Mesothelial cell of epicardium (in vitro differentiated cells): Measurements from ENCODE around the gene FGF14. TPM values are rescaled to one million over a fixed set of nuclear protein-coding genes. Genes with fewer than 3 reads are reported as not detected.

Experiments used
- DNase-seq, 2 experiments: peaks; one replicate each; pipeline ENCODE4 v3.0.0; 2021; ENCODE audit warnings: low spot score in 2 of 2; ENCODE audit not compliant: unreplicated experiment in 2 of 2
- H3K27ac Mint-ChIP-seq: 2 replicates; pipeline ENCODE4 v1.8.0; 2021; ENCODE audit warnings: mixed read lengths
- H3K27me3 Mint-ChIP-seq: 2 replicates; pipeline ENCODE4 v1.8.0; 2021; ENCODE audit warnings: low read depth, mixed read lengths
- H3K36me3 Mint-ChIP-seq: 2 replicates; pipeline ENCODE4 v1.8.0; 2021; ENCODE audit warnings: mixed read lengths
- H3K4me1 Mint-ChIP-seq: 2 replicates; pipeline ENCODE4 v1.8.0; 2021; ENCODE audit warnings: mixed read lengths
- H3K4me3 Mint-ChIP-seq: 2 replicates; pipeline ENCODE4 v1.8.0; 2021; ENCODE audit warnings: mild to moderate bottlenecking, moderate library complexity, mixed read lengths
- H3K9me3 Mint-ChIP-seq: 2 replicates; pipeline ENCODE4 v1.8.0; 2021; ENCODE audit warnings: mixed read lengths
- total RNA-seq: library from RNA; stranded (reverse); gene quantifications from 3 replicates; pipeline ENCODE4 v1.2.1, GENCODE V29; 2021
- TF ChIP-seq, protein P1 (sequence below): fragments of 200-600 bp; sonication (generic); IDR thresholded peaks from one replicate; pipeline ENCODE4 v1.5.0; 2021; ENCODE audit warnings: antibody characterized with exemption; ENCODE audit not compliant: unreplicated experiment

The FGF14 gene
- total RNA-seq, 1 donor from 2014 or later = 0.02 TPM

DNA sequence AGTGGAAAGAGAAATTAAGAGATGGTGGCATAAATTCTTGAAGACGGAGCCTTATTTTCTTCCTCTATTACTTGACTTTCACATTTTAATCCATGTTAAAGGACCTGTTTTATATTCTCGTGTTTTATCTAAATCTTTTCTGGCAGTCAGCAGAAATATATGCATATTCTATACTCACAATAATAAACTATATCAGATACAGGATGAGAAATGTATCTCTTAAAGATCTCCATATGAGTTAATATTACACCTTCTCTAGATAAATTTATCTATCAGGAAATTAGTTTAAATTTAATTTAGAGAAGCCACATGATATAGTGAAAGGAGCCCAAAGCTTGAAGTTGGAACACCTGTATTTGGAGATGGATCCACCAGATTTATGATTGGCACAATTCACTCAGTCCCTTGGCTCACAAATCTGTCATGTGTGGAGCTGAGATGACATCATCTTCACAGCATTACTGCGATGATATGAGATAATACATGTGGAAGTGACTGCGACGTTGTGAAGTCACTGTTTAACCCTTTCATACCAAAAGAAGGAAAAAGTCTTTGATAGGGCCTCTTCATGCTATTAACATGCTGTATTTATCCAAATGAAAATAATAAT, 216.4 kb downstream of the FGF14 start:
- no peaks in the 10 kb centered on the region for H3K36me3 Mint-ChIP-seq
- peaks cover 6% of the 10 kb centered on the region for H3K27me3 Mint-ChIP-seq
- DNase-seq = no peak
- no peak overlapping the region for H3K4me3 Mint-ChIP-seq
- H3K9me3 Mint-ChIP-seq = no peaks in the 10 kb centered on the region
- no peaks in the 10 kb centered on the region for H3K4me1 Mint-ChIP-seq
- TF ChIP-seq, protein P1, sequence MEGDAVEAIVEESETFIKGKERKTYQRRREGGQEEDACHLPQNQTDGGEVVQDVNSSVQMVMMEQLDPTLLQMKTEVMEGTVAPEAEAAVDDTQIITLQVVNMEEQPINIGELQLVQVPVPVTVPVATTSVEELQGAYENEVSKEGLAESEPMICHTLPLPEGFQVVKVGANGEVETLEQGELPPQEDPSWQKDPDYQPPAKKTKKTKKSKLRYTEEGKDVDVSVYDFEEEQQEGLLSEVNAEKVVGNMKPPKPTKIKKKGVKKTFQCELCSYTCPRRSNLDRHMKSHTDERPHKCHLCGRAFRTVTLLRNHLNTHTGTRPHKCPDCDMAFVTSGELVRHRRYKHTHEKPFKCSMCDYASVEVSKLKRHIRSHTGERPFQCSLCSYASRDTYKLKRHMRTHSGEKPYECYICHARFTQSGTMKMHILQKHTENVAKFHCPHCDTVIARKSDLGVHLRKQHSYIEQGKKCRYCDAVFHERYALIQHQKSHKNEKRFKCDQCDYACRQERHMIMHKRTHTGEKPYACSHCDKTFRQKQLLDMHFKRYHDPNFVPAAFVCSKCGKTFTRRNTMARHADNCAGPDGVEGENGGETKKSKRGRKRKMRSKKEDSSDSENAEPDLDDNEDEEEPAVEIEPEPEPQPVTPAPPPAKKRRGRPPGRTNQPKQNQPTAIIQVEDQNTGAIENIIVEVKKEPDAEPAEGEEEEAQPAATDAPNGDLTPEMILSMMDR = no peak
- H3K27ac Mint-ChIP-seq = no peak overlapping the region

GRCh38 chr13:102183509-102184182, 218.2 kb downstream of the FGF14 start:
- Mint-ChIP-seq H3K36me3 (no peaks in the 10 kb centered on the region), H3K4me1 (no peaks in the 10 kb centered on the region), H3K9me3 (no peaks in the 10 kb centered on the region), H3K27ac (no peak overlapping the region), H3K4me3 (no peak overlapping the region), H3K27me3 (peaks cover 3% of the 10 kb centered on the region)
- no peak for DNase-seq
- TF ChIP-seq, protein P1 = no peak

DNA sequence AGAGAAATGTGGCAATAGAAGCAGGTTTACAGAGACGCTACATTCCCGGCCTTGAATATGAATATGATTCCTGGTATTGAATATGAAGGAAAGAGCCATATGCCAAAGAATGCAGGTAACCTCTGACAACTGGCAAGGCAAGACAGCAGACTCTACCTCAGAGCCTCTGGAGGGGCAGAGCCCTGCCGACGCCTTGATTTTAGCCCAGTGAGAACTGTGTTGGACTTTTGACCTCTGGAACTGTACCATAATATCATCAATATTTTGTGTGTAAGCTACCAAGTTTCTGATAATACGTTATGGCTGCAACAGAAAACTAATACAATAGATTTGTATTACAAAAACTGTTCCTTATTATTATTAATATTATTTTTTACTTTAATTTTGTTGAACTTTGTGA, 219.7 kb downstream of the FGF14 start:
- no peak for DNase-seq
- H3K36me3 Mint-ChIP-seq = no peaks in the 10 kb centered on the region
- H3K27ac Mint-ChIP-seq = no peak overlapping the region
- no peak overlapping the region for H3K4me3 Mint-ChIP-seq
- H3K9me3 Mint-ChIP-seq = no peaks in the 10 kb centered on the region
- TF ChIP-seq, protein P1 = no peak
- no peaks in the 10 kb centered on the region for H3K4me1 Mint-ChIP-seq
- peaks cover 9% of the 10 kb centered on the region for H3K27me3 Mint-ChIP-seq

GRCh38 chr13:102177431-102177830, 224.4 kb downstream of the FGF14 start:
- H3K36me3 Mint-ChIP-seq = no peaks in the 10 kb centered on the region
- TF ChIP-seq, protein P1 = no peak
- DNase-seq = no peak
- no peaks in the 10 kb centered on the region for H3K4me1 Mint-ChIP-seq
- H3K9me3 Mint-ChIP-seq = no peaks in the 10 kb centered on the region
- H3K4me3 Mint-ChIP-seq = no peak overlapping the region
- H3K27me3 Mint-ChIP-seq = peaks cover 10% of the 10 kb centered on the region
- no peak overlapping the region for H3K27ac Mint-ChIP-seq

GRCh38 chr13:102176846-102177245, 225.0 kb downstream of the FGF14 start:
- TF ChIP-seq, protein P1 = no peak
- Mint-ChIP-seq H3K27me3 (peaks cover 12% of the 10 kb centered on the region), H3K4me3 (no peak overlapping the region), H3K4me1 (no peaks in the 10 kb centered on the region), H3K9me3 (no peaks in the 10 kb centered on the region), H3K27ac (no peak overlapping the region), H3K36me3 (no peaks in the 10 kb centered on the region)
- no peak for DNase-seq
